Measurements from ENCODE around the gene OR2AT4. TPM values are rescaled to one million over a fixed set of nuclear protein-coding genes. Genes with fewer than 3 reads are reported as not detected.
"Not testable (repeated sequence)": the region's sequence is repeated elsewhere in the genome, so short reads cannot be mapped to it uniquely, and the experiment has no call there.

Gene OR2AT4
- total RNA-seq, 2 donors from 2014 or later, result not detected

GRCh38 chr11:75069473-75069872, 27.2 kb downstream of the OR2AT4 start:
- no peak overlapping the region for H3K4me3 Mint-ChIP-seq
- no peaks in the 10 kb centered on the region for H3K36me3 Mint-ChIP-seq
- peaks cover 0 to 3% of the 10 kb centered on the region in 2 donors for H3K4me1 Mint-ChIP-seq (ENCODE audit: low read depth in 2 of 2)
- no peak overlapping the region for H3K27ac Mint-ChIP-seq
- peaks cover 36 to 42% of the 10 kb centered on the region in 2 donors for H3K27me3 Mint-ChIP-seq
- DNase-seq (ENCODE audit: low spot score), result no peak
- ATAC-seq, result no peak
- no peaks in the 10 kb centered on the region for H3K9me3 Mint-ChIP-seq

- Mint-ChIP-seq H3K36me3 (no peaks in the 10 kb centered on the region), H3K27ac (no peak overlapping the region), H3K4me3 (no peak overlapping the region), H3K9me3 (no peaks in the 10 kb centered on the region), H3K27me3 (peaks cover 36 to 42% of the 10 kb centered on the region in 2 donors), H3K4me1 (ENCODE audit: low read depth in 2 of 2) (peaks cover 0 to 3% of the 10 kb centered on the region in 2 donors)
- DNase-seq (ENCODE audit: low spot score), result no peak
- no peak for ATAC-seq
These were observed 27.7 kb downstream of the OR2AT4 start for GRCh38 chr11:75068993-75069392.

GRCh38 chr11:75068559-75068958, 28.1 kb downstream of the OR2AT4 start:
- Mint-ChIP-seq H3K9me3 (no peaks in the 10 kb centered on the region), H3K36me3 (no peaks in the 10 kb centered on the region), H3K27me3 (peaks cover 36 to 42% of the 10 kb centered on the region in 2 donors), H3K4me1 (ENCODE audit: low read depth in 2 of 2) (peaks cover 0 to 3% of the 10 kb centered on the region in 2 donors), H3K4me3 (no peak overlapping the region), H3K27ac (no peak overlapping the region)
- DNase-seq (ENCODE audit: low spot score), result no peak
- no peak for ATAC-seq

- no peak for ATAC-seq
- no peak for DNase-seq (ENCODE audit: low spot score)
- H3K4me1 Mint-ChIP-seq (ENCODE audit: low read depth in 2 of 2), result peaks cover 0 to under 1% of the 10 kb centered on the region in 2 donors
- no peak overlapping the region for H3K27ac Mint-ChIP-seq
- H3K9me3 Mint-ChIP-seq, result no peaks in the 10 kb centered on the region
- peaks cover 20 to 43% of the 10 kb centered on the region in 2 donors for H3K27me3 Mint-ChIP-seq
- H3K4me3 Mint-ChIP-seq, result no peak overlapping the region
- no peaks in the 10 kb centered on the region for H3K36me3 Mint-ChIP-seq
These were observed 30.6 kb downstream of the OR2AT4 start for GRCh38 chr11:75066061-75066460.

- Mint-ChIP-seq H3K4me1 (ENCODE audit: low read depth in 2 of 2) (no peaks in the 10 kb centered on the region), H3K27ac (no peak overlapping the region), H3K4me3 (no peak overlapping the region), H3K9me3 (no peaks in the 10 kb centered on the region), H3K27me3 (peaks cover 16 to 48% of the 10 kb centered on the region in 2 donors), H3K36me3 (no peaks in the 10 kb centered on the region)
- DNase-seq (ENCODE audit: low spot score) (no peak), ATAC-seq (no peak)
These were observed 32.8 kb downstream of the OR2AT4 start for GRCh38 chr11:75063741-75064314.

GRCh38 chr11:75059299-75059698, 37.4 kb downstream of the OR2AT4 start:
- H3K36me3 Mint-ChIP-seq, result no peaks in the 10 kb centered on the region
- H3K4me1 Mint-ChIP-seq (ENCODE audit: low read depth in 2 of 2), result no peaks in the 10 kb centered on the region
- ATAC-seq (no peak), DNase-seq (ENCODE audit: low spot score) (no peak)
- H3K9me3 Mint-ChIP-seq, result no peaks in the 10 kb centered on the region
- H3K27me3 Mint-ChIP-seq, result peaks cover 11 to 28% of the 10 kb centered on the region in 2 donors
- H3K27ac Mint-ChIP-seq, result no peak overlapping the region
- H3K4me3 Mint-ChIP-seq, result no peak overlapping the region

- ATAC-seq (no peak), DNase-seq (ENCODE audit: low spot score) (no peak)
- Mint-ChIP-seq H3K9me3 (no peaks in the 10 kb centered on the region), H3K4me1 (ENCODE audit: low read depth in 2 of 2) (no peaks in the 10 kb centered on the region), H3K27ac (no peak overlapping the region), H3K36me3 (peaks cover 6% of the 10 kb centered on the region), H3K4me3 (no peak overlapping the region), H3K27me3 (peaks cover 22 to 35% of the 10 kb centered on the region in 2 donors)
These were observed 39.9 kb downstream of the OR2AT4 start for GRCh38 chr11:75056814-75057213.

GRCh38 chr11:75055511-75055910, 41.2 kb downstream of the OR2AT4 start:
- no peak overlapping the region for H3K4me3 Mint-ChIP-seq
- H3K9me3 Mint-ChIP-seq, result no peaks in the 10 kb centered on the region
- ATAC-seq, result no peak
- H3K27me3 Mint-ChIP-seq, result peaks cover 25 to 35% of the 10 kb centered on the region in 2 donors
- peaks cover 6% of the 10 kb centered on the region for H3K36me3 Mint-ChIP-seq
- no peak overlapping the region for H3K27ac Mint-ChIP-seq
- H3K4me1 Mint-ChIP-seq (ENCODE audit: low read depth in 2 of 2), result peaks cover 0 to under 1% of the 10 kb centered on the region in 2 donors
- DNase-seq (ENCODE audit: low spot score), result no peak

- DNase-seq (ENCODE audit: low spot score), result no peak
- H3K36me3 Mint-ChIP-seq, result peaks cover 6% of the 10 kb centered on the region
- H3K9me3 Mint-ChIP-seq, result no peaks in the 10 kb centered on the region
- peaks cover 0 to 2% of the 10 kb centered on the region in 2 donors for H3K4me1 Mint-ChIP-seq (ENCODE audit: low read depth in 2 of 2)
- H3K4me3 Mint-ChIP-seq, result no peak overlapping the region
- H3K27ac Mint-ChIP-seq, result no peak overlapping the region
- ATAC-seq, result no peak
- peaks cover 28 to 32% of the 10 kb centered on the region in 2 donors for H3K27me3 Mint-ChIP-seq
These were observed 44.2 kb downstream of the OR2AT4 start for GRCh38 chr11:75052457-75052856.

GRCh38 chr11:75051043-75051442, 45.6 kb downstream of the OR2AT4 start:
- ATAC-seq, result no peak
- H3K9me3 Mint-ChIP-seq, result no peaks in the 10 kb centered on the region
- peaks cover 0 to 2% of the 10 kb centered on the region in 2 donors for H3K4me1 Mint-ChIP-seq (ENCODE audit: low read depth in 2 of 2)
- H3K36me3 Mint-ChIP-seq, result peaks cover 6% of the 10 kb centered on the region
- peaks cover 28 to 32% of the 10 kb centered on the region in 2 donors for H3K27me3 Mint-ChIP-seq
- H3K4me3 Mint-ChIP-seq, result no peak overlapping the region
- no peak overlapping the region for H3K27ac Mint-ChIP-seq
- DNase-seq (ENCODE audit: low spot score), result no peak

GRCh38 chr11:75050516-75050915, 46.2 kb downstream of the OR2AT4 start:
- H3K27me3 Mint-ChIP-seq, result peaks cover 28 to 32% of the 10 kb centered on the region in 2 donors
- H3K9me3 Mint-ChIP-seq, result no peaks in the 10 kb centered on the region
- DNase-seq (ENCODE audit: low spot score) (no peak), ATAC-seq (no peak)
- H3K4me1 Mint-ChIP-seq (ENCODE audit: low read depth in 2 of 2), result peaks cover 0 to 2% of the 10 kb centered on the region in 2 donors
- no peak overlapping the region for H3K4me3 Mint-ChIP-seq
- no peak overlapping the region for H3K27ac Mint-ChIP-seq
- H3K36me3 Mint-ChIP-seq, result peaks cover 6% of the 10 kb centered on the region

- not testable (repeated sequence) for H3K4me3 Mint-ChIP-seq; DNase-seq (ENCODE audit: low spot score); ATAC-seq; H3K27ac Mint-ChIP-seq; H3K4me1 Mint-ChIP-seq (ENCODE audit: low read depth in 2 of 2); H3K36me3 Mint-ChIP-seq; H3K9me3 Mint-ChIP-seq
- peaks cover 28 to 32% of the 10 kb centered on the region in 2 donors for H3K27me3 Mint-ChIP-seq
These were observed 47.0 kb downstream of the OR2AT4 start for GRCh38 chr11:75049501-75050266.

- Mint-ChIP-seq H3K9me3 (no peaks in the 10 kb centered on the region), H3K4me1 (ENCODE audit: low read depth in 2 of 2) (peaks cover 0 to 2% of the 10 kb centered on the region in 2 donors), H3K4me3 (no peak overlapping the region), H3K27ac (no peak overlapping the region), H3K27me3 (peaks cover 15 to 17% of the 10 kb centered on the region in 2 donors), H3K36me3 (no peaks in the 10 kb centered on the region)
- ATAC-seq, result no peak
- no peak for DNase-seq (ENCODE audit: low spot score)
These were observed 49.5 kb downstream of the OR2AT4 start for GRCh38 chr11:75047191-75047590.

- ATAC-seq; H3K4me1 Mint-ChIP-seq (ENCODE audit: low read depth in 2 of 2); H3K4me3 Mint-ChIP-seq; DNase-seq (ENCODE audit: low spot score); H3K36me3 Mint-ChIP-seq; H3K27ac Mint-ChIP-seq; H3K9me3 Mint-ChIP-seq: not testable (repeated sequence)
- peaks cover 18 to 19% of the 10 kb centered on the region in 2 donors for H3K27me3 Mint-ChIP-seq
These were observed 50.0 kb downstream of the OR2AT4 start for GRCh38 chr11:75046668-75047067.
